Osteocyte (in vitro differentiated cells): ENCODE results near the gene MKRN2. TPM values are rescaled to one million over a fixed set of nuclear protein-coding genes. Genes with fewer than 3 reads are reported as not detected.

Experiments used
- DNase-seq: peaks from one replicate; pipeline ENCODE4 v3.0.0; 2021; ENCODE audit warnings: mixed read lengths; ENCODE audit not compliant: unreplicated experiment; ENCODE audit errors: extremely low spot score
- H3K27ac Mint-ChIP-seq: one replicate; pipeline ENCODE4 v1.8.0; 2021; ENCODE audit warnings: mild to moderate bottlenecking, mixed read lengths; ENCODE audit not compliant: unreplicated experiment
- H3K27me3 Mint-ChIP-seq: one replicate; pipeline ENCODE4 v1.8.0; 2021; ENCODE audit warnings: mixed read lengths; ENCODE audit not compliant: unreplicated experiment
- H3K36me3 Mint-ChIP-seq: one replicate; pipeline ENCODE4 v1.8.0; 2021; ENCODE audit warnings: mixed read lengths; ENCODE audit not compliant: unreplicated experiment
- H3K4me1 Mint-ChIP-seq: one replicate; pipeline ENCODE4 v1.8.0; 2021; ENCODE audit warnings: mixed read lengths; ENCODE audit not compliant: unreplicated experiment
- H3K4me3 Mint-ChIP-seq: one replicate; pipeline ENCODE4 v1.8.0; 2021; ENCODE audit warnings: mild to moderate bottlenecking, moderate library complexity, mixed read lengths; ENCODE audit not compliant: unreplicated experiment
- H3K9me3 Mint-ChIP-seq: one replicate; pipeline ENCODE4 v1.8.0; 2021; ENCODE audit warnings: mixed read lengths; ENCODE audit not compliant: unreplicated experiment
- CTCF ChIP-seq: fragments of 200-600 bp; sonication (generic); IDR thresholded peaks from 2 replicates; pipeline ENCODE4 v1.5.0; 2021; ENCODE audit warnings: antibody characterized with exemption, mild to moderate bottlenecking, moderate library complexity
- total RNA-seq: library from RNA; stranded (reverse); gene quantifications from 2 replicates; pipeline ENCODE4 v1.2.1, GENCODE V29; 2021

Gene MKRN2
- total RNA-seq, 1 donor from 2014 or later: 32.4 TPM

- H3K4me3 Mint-ChIP-seq: no peak overlapping the region
- no peak overlapping the region for H3K27ac Mint-ChIP-seq
- H3K4me1 Mint-ChIP-seq: no peaks in the 10 kb centered on the region
- peaks cover 6% of the 10 kb centered on the region for H3K36me3 Mint-ChIP-seq
- H3K9me3 Mint-ChIP-seq: no peaks in the 10 kb centered on the region
- no peaks in the 10 kb centered on the region for H3K27me3 Mint-ChIP-seq
- no peak for TF ChIP-seq CTCF
- no peak for DNase-seq
These were observed 35.9 kb upstream of the MKRN2 start for GRCh38 chr3:12521010-12521409.

- Mint-ChIP-seq H3K9me3 (no peaks in the 10 kb centered on the region), H3K36me3 (peaks cover 10% of the 10 kb centered on the region), H3K27me3 (no peaks in the 10 kb centered on the region), H3K4me1 (no peaks in the 10 kb centered on the region), H3K4me3 (no peak overlapping the region), H3K27ac (no peak overlapping the region)
- no peak for TF ChIP-seq CTCF
- DNase-seq: no peak
These were observed 34.2 kb upstream of the MKRN2 start for GRCh38 chr3:12522721-12523120.

GRCh38 chr3:12527757-12528143 lies 29.1 kb upstream of the MKRN2 start:
- no peaks in the 10 kb centered on the region for H3K9me3 Mint-ChIP-seq
- no peak overlapping the region for H3K4me3 Mint-ChIP-seq
- DNase-seq: no peak
- H3K36me3 Mint-ChIP-seq: peaks cover 21% of the 10 kb centered on the region
- no peak overlapping the region for H3K27ac Mint-ChIP-seq
- H3K4me1 Mint-ChIP-seq: no peaks in the 10 kb centered on the region
- H3K27me3 Mint-ChIP-seq: no peaks in the 10 kb centered on the region
- TF ChIP-seq CTCF: no peak

- no peak for DNase-seq
- no peak for TF ChIP-seq CTCF
- Mint-ChIP-seq H3K4me3 (no peak overlapping the region), H3K4me1 (no peaks in the 10 kb centered on the region), H3K27ac (no peak overlapping the region), H3K36me3 (peaks cover 15% of the 10 kb centered on the region), H3K27me3 (no peaks in the 10 kb centered on the region), H3K9me3 (no peaks in the 10 kb centered on the region)
These were observed 24.7 kb upstream of the MKRN2 start for GRCh38 chr3:12532182-12532581.

- peak; percentile 43 for TF ChIP-seq CTCF
- Mint-ChIP-seq H3K36me3 (peaks cover 10% of the 10 kb centered on the region), H3K27me3 (no peaks in the 10 kb centered on the region), H3K9me3 (no peaks in the 10 kb centered on the region), H3K4me1 (no peaks in the 10 kb centered on the region), H3K4me3 (no peak overlapping the region), H3K27ac (no peak overlapping the region)
- no peak for DNase-seq
These were observed 20.5 kb upstream of the MKRN2 start for GRCh38 chr3:12536423-12536822.
